ENCODE results near the gene FOLR1.
"Not testable (repeated sequence)": the region's sequence is repeated elsewhere in the genome, so short reads cannot be mapped to it uniquely, and the experiment has no call there.

The FOLR1 gene

DNA sequence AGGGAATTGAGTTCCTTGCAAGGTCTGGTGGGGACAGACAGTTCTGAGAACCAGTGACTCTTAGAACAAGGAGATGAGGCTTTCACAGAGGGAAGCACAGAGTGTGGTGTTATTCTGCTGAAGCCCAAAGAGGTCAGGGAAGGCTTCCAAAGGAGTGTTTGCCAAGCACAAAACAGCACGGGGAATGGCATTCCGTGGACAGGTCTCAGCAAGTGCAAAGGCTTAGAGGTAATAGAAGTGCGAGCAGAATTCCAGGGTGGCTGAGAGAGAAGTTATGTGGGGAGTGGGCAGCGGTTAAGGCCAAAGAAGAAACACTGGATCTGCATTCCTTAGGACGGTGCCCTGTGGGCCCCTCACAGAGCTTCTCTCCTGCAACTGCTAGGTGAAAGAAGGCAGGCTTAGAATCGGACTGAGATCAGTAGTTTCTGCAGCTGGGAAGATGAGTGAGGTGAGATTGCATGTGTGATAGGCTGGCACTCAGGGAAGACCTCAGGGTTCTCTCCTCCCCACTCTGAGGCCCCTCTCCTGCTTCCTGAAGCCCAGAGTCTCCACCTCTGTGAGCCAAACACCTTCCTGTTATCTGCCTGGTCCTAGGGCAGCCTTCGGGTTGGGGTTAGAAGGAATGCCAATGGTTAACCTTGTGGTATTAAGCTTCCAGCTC is 10.9 kb upstream of the FOLR1 start:
- DNase-seq (ENCODE audit: low read depth in 4 of 4, low spot score in 1 of 4): not testable (repeated sequence)

DNA sequence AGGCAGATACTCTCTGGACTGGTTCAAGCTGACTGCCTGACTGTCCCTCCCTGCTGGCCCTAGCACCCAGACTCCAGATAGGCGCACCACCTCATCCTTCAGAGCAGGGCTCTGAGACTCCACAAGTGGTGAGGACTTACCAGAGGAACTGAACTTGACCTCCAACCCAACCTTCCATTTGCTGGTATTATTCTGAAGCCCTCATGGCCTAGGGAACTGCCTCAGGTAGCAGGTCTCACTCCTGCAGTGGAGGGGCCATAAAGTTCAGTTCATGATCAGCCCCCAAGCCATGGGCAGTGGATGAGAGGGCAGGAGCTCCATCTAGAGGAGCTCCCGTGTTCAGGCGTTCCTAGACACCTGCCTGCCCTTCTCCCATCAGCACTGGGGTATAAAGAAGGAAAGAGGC is 10.4 kb upstream of the FOLR1 start:
- not testable (repeated sequence) for DNase-seq (ENCODE audit: low read depth in 4 of 4, low spot score in 1 of 4)

DNA sequence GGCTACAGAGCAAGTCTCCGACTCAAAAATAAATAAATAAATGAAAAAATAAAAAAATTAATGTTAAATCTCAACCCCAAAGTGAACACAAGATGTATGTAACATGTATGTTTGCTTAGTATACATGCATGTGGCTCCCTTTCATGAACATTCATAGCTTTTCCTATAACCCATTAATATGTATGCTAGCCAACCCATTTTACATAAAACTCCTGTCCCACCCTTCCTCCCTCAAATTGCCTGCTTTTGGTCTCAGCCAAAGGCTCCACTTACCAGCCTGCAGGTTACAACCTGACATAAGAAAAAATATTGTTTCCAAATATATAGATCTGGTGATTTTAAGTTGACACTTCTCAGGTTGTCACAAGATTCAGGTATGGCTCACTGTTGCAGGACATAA is 3.7 kb upstream of the FOLR1 start:
- DNase-seq (ENCODE audit: low read depth in 4 of 4, low spot score in 1 of 4): no peak

DNA sequence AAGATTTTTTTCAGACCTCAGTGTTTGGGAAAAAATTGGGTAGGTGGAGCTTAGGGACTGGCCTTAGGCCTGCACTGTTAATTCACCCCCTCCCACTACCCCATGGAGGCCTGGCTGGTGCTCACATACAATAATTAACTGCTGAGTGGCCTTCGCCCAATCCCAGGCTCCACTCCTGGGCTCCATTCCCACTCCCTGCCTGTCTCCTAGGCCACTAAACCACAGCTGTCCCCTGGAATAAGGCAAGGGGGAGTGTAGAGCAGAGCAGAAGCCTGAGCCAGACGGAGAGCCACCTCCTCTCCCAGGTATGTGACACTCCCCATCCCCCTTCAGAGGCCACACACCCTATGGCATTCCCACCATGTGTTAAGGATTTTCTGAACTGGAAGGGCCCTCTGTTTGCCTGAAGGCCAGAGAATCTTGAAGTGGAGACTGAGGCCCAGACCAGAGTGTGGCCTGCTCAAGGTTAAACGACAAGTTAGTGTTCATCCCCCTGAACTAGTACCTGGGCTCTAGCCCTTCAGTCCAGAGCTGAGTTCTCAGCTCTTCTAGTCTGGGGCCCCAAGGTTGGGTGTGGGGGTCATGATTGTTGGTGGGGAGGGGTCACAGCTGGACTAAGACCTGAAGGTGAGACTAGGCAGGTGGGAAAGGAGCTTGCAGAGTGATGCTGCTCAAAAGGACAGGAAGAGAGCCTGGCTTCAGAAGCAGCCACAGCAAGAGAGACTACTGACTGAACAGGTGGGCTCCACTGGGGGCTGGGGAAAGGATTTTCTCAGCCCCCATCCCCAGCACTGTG is 2.3 kb upstream of the FOLR1 start:
- DNase-seq (ENCODE audit: low read depth in 4 of 4, low spot score in 1 of 4): no peak

DNA sequence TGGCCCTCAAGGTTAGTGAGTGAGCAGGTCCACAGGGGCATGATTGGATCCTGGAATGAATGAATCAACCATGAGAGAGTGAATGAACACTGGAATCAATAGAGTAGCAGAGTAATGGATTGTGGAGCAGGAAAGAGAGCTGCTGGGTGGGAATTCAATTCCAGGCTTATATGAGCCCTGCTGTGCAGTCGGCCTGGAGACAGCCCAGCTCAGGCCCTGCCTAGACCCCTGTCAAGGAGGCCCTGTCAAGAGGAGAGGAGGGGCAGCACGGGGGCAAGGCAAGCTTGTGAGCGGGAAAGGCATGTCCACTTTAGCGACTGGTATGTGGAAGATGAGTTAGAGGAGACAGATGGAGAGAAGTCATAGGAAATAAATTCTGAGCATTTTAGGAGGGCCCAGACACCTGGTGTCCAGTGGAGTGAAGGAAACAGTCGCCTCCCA is 1.3 kb upstream of the FOLR1 start:
- no peak for DNase-seq (ENCODE audit: low read depth in 4 of 4, low spot score in 1 of 4)

DNA sequence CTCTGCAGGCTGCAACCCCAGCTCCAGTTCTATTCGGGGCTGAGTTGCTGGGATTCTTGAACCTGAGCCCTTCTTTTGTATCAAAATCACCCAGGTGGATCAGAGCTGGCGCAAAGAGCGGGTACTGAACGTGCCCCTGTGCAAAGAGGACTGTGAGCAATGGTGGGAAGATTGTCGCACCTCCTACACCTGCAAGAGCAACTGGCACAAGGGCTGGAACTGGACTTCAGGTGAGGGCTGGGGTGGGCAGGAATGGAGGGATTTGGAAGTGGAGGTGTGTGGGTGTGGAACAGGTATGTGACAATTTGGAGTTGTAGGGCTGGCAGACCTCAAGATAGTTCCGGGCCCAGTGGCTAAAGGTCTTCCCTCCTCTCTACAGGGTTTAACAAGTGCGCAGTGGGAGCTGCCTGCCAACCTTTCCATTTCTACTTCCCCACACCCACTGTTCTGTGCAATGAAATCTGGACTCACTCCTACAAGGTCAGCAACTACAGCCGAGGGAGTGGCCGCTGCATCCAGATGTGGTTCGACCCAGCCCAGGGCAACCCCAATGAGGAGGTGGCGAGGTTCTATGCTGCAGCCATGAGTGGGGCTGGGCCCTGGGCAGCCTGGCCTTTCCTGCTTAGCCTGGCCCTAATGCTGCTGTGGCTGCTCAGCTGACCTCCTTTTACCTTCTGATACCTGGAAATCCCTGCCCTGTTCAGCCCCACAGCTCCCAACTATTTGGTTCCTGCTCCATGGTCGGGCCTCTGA is 3.8 kb downstream of the FOLR1 start:
- DNase-seq (ENCODE audit: low read depth in 4 of 4, low spot score in 1 of 4): no peak

DNA sequence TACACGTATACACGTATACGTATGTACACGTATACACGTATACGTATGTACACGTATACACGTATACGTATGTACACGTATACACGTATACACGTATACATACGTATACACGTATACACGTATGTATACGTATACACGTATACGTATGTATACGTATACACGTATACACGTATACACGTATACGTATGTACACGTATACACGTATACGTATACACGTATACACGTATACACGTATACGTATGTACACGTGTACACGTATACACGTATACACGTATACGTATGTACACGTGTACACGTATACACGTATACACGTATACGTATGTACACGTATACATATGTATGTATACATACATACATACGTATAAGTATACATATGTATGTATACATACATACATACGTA is 9.5 kb downstream of the FOLR1 start:
- DNase-seq (ENCODE audit: low read depth in 4 of 4, low spot score in 1 of 4): not testable (repeated sequence)

DNA sequence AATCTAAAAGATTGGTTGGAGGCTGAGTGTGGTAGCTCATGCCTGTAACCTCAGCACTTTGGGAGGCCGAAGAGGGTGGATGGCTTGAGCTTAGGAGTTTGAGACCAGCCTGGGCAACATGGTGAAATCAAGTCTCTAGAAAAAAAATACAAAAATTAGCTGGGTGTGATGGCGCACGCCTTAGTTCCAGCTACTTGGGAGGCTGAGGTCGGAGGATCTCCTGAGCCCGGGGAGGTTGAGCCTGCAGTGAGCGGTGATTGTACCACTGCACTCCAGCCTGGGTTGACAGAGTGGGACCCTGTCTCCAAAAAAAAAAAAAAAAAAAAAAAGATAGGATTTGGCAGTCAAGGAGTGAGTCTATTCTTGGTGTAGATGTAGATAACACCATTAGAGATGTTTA is 10.6 kb downstream of the FOLR1 start:
- DNase-seq (ENCODE audit: low read depth in 4 of 4, low spot score in 1 of 4): no peak

DNA sequence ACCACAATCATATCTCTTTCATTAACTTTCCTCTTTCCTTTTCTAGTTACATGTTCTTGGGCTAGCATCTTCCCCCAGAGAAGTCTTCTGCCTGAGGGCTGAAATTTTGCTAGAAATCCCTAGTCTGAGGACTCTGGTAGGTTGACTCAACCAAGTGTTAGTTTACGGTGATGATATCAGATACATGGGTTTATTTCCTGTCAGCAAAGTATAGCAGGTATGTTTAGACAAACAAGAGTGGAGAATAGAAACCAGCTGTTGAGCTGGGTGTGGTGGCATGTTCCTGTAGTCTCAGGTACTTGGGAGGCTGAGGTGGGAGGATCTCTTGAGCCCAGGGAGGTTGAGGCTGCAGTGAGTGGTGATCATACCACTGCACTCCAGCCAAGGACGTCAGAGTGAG is 11.2 kb downstream of the FOLR1 start:
- DNase-seq (ENCODE audit: low read depth in 4 of 4, low spot score in 1 of 4): no peak

DNA sequence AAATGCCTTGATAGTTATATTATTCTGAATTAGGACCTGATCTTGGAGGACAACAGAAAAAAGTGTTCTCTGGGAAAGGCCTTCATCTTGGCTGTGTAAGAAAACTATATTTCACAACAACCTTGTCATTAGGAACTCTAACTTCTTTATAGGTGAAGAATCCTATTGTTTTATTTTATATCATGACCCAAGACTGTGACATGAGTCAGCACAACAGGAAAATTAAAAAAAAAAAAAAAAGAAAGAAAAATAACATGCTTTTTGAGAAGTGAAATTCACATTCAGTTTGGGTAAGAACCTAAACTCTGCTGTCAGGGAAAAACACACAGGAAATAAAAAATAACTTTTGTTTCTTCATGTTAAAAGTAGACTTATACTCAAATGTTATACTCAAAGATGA is 12.9 kb downstream of the FOLR1 start:
- no peak for DNase-seq (ENCODE audit: low read depth in 4 of 4, low spot score in 1 of 4)

DNA sequence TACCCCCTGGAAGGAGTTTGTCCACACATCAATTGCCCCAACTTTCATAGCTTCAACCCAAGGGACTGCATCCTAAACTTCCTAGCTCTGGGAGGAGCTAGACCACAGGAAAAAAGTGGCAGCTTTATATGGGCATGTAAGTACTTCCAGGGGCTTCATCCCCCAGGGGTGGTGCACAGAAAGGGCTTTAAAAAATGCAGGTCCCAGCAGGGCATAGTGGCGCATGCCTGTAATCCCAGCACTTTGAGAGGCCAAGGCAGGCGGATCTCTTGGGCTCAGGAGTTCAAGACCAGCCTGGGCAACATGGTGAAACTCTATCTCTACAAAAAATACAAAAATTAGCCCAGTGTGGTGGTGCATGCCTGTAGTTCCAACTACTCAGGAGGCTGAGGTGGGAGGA is 14.9 kb downstream of the FOLR1 start:
- not testable (repeated sequence) for DNase-seq (ENCODE audit: low read depth in 4 of 4, low spot score in 1 of 4)

DNA sequence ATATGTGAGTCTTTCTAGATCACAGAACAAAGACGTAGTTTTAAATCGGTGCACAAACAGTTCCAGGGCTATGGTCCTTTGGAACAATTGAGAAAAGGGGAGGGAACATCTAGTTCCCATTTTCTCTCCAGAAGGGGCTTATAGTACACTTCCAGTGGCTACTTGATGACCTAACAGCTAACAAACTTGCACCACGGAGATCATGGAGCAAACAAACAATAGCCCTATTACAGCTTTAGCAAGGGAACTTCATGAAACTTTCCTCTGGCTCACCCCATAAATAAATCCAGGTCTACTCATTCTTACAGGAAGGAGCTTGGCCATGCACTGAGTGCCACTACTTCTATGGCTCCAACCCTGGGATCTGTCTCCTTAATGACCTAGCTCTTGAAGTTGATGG is 16.3 kb downstream of the FOLR1 start:
- no peak for DNase-seq (ENCODE audit: low read depth in 4 of 4, low spot score in 1 of 4)

DNA sequence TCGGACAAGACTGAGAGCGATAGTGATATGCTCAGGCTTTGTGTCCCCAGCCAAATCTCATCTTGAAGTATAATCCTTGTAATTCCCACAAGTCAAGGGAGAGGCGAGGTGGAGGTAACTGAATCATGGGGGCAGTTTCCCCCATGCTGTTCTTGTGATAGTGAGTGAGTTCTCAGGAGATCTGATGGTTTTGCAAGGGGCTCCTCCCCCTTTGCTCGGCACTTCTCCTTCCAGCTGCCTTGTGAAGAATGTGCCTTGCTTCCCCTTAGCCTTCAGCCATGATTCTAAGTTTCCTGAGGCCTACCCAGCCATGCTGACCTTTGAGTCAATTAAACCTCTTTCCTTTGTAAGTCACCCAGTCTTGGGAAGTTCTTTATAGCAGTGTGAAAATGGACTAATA is 17.2 kb downstream of the FOLR1 start:
- no peak for DNase-seq (ENCODE audit: low read depth in 4 of 4, low spot score in 1 of 4)

DNA sequence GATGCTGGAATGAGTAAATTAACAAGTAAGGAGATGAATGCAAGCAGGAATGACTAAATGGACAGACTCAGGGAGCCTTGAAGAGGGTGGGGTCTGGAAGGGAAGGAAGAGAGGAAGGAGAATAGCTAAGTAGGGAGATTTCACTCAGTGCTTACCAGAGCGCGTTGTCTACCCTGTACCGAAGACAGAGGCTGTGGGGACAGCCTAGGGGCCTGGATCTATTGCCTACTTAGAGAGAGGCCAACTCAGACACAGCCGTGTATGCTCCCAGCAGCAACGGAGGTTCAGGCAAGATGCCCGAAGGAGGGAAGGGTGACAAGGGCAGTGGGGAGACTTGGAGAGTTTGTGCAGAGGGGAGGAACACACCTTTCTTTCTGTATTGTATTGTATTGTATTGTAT is 24.7 kb downstream of the FOLR1 start, which contains the start of gene FOLR2:
Gene FOLR2 (plus strand): TSS at position 157 of the 400 bp plus-strand sequence. CDS start 1,791 bp downstream, outside the sequence.
- no peak for DNase-seq (ENCODE audit: low read depth in 4 of 4, low spot score in 1 of 4)

DNA sequence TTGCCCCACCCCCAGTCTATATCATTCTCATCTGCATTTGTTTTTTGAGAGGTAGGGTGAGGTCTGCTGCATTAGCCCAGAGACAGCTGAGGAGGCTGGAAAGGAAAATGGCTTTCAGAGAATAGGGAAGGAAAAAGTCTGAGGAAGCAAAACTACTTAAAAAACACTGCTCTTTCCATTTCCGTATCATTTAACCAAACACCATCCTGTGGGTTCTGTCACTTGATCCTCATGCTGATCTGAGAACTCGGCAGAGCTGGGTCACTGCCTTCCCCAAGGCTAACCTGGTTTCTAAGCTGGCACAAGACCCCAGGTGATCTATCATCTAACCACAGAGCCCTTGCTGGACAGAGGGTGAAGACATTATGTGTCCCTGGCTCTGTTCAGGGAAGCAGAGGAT is 25.9 kb downstream of the FOLR1 start:
- DNase-seq (ENCODE audit: low read depth in 4 of 4, low spot score in 1 of 4): no peak

DNA sequence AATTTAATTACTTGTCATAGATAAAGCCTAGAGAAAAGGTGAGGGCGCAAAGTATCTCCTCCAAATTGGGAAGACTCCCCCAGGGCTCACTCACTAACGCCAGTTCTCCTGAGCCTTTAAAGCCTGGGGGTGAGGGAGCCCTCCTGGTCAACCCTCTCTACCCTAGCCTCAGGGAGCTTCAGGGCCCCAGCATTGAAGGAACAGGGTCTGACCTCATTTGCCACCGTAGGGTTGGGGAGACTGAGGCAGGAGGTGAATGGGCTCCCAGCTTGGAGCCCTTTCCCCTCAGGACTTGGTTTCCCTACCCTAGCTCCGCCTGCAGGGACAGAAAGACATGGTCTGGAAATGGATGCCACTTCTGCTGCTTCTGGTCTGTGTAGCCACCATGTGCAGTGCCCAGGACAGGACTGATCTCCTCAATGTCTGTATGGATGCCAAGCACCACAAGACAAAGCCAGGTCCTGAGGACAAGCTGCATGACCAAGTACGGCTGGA is 26.4 kb downstream of the FOLR1 start:
- no peak for DNase-seq (ENCODE audit: low read depth in 4 of 4, low spot score in 1 of 4)

DNA sequence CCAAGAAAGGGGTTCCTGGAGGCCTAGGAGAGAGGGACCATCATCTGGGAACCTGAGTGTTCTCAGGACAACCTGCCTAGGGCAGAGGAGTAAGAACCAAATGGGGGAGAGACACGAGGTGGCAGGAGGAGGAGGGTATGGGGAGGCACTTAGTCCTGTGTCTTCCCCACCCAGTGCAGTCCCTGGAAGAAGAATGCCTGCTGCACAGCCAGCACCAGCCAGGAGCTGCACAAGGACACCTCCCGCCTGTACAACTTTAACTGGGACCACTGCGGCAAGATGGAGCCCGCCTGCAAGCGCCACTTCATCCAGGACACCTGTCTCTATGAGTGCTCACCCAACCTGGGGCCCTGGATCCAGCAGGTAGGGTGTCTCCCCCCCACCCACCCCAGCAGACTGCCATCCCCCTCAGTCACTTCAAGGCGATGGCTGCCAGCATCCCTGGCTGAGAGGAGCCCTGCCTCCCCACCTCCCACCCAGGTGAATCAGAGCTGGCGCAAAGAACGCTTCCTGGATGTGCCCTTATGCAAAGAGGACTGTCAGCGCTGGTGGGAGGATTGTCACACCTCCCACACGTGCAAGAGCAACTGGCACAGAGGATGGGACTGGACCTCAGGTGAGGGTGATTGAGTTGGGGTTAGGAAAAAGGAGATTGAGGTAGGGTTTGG is 28.9 kb downstream of the FOLR1 start:
- DNase-seq (ENCODE audit: low read depth in 4 of 4, low spot score in 1 of 4): no peak

DNA sequence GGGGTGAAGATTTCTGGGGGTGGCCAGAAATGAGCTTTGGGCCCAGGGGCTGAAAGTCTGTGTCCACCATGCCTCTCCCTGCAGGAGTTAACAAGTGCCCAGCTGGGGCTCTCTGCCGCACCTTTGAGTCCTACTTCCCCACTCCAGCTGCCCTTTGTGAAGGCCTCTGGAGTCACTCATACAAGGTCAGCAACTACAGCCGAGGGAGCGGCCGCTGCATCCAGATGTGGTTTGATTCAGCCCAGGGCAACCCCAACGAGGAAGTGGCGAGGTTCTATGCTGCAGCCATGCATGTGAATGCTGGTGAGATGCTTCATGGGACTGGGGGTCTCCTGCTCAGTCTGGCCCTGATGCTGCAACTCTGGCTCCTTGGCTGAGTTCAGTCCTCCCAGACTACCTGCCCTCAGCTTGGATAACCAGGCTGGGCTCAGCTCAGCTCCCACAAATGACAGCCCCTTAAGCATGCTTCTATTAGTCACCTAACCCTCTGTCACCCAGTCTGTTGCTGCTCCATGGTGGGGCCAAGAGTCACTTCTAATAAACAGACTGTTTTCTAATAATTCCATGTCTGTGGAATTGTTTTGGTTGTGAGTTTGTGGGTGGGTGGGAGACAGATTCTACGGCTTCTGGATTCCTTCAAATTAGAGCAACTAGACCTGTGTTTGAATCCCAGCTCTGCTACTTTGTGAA is 29.6 kb downstream of the FOLR1 start:
- DNase-seq (ENCODE audit: low read depth in 4 of 4, low spot score in 1 of 4): no peak

DNA sequence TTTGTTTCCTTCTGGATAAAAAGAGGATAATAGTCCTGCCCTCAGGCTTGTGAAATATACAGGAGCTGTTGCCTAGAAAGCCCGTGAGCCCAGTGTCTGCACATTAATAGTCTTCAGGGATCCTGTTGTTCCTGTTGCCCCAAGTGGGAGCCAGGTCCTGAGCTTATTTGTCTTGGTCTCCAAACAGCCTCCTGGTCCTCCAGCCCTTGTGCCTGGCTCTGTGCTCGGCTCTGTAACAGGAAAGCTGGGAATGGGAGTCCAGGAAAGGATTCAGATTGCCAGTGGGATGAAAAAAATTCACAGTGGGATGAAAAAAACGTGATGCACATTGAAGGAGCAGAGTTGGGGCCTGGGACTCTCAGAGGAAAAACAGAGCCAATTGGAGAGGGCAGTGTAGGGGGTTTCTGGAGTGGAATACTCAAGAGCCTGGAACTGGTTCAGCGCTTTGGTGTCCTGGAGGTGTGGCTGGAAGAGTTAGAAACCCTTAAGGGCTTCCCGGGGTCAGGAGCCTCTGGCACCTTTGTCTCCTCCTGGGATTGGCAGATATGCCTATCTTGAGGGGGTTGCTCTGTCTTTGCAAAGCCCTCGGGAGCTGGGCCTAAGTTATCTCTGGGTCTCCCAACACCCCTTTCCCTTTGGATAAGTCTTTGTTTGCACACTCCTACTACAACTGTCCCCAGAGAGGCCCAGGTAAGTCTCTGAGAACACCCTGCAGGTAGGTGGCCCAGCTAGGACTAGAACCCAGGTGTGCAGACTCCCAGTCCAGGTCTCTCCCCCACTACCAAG is 30.4 kb downstream of the FOLR1 start:
- no peak for DNase-seq (ENCODE audit: low read depth in 4 of 4, low spot score in 1 of 4)

Data from stimulated activated CD4-positive, alpha-beta T cell treated with anti-CD3 and anti-CD28 coated beads, Interleukin-1b, Interleukin-23, amount 100 ng/mL, for 24 hours (primary cell).